ENCODE measurements around the gene SPTBN2.

DNA sequence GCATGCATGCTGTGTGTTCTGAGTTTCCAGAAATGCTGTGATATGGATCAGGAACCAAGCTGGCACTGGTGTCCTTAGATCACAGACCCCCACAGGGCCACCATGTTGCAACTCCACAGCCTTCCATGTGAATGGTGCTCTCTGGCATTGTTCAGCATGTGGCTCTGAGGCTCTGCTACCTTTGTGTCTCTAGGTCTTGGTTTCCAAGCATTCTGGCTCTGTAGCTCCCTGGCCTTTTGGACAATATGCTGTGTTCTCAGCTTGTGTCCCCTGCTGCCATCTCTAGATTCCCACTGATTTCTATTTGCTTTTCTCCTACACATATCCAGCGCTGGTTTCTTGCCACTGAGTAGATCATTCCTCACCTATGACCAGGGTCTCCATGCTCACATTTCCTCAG, 3.9 kb downstream of the SPTBN2 start:
- no peak for TF ChIP-seq POLR2AphosphoS5 (IDR thresholded peaks at IDR 0.05; ENCODE audit: low read depth, low read length)
- TF ChIP-seq POLR2A (IDR thresholded peaks at IDR 0.05; ENCODE audit: low read depth, low read length) = no peak
